Brain microvascular endothelial cell (primary cell): ENCODE results near the gene RASA1.

ENCODE experiments used
- DNase-seq: peaks from one replicate; pipeline ENCODE4 v3.0.0-alpha.2; 2020
- H3K27ac ChIP-seq: fragments of 250-450 bp; sonication (Bioruptor Pico); 2 replicates; pipeline ENCODE4 v1.5.1; 2020; ENCODE audit warnings: mild to moderate bottlenecking, moderate library complexity
- H3K27me3 ChIP-seq: fragments of 250-450 bp; sonication (Bioruptor Pico); replicated peaks from 2 replicates; pipeline ENCODE4 v1.5.1; 2020; ENCODE audit warnings: mild to moderate bottlenecking
- H3K36me3 ChIP-seq: fragments of 250-450 bp; sonication (Bioruptor Pico); replicated peaks from 2 replicates; pipeline ENCODE4 v1.5.1; 2020; ENCODE audit warnings: mild to moderate bottlenecking
- H3K4me3 ChIP-seq: 2 replicates; pipeline ENCODE4 v1.5.1; 2011; ENCODE audit warnings: low read depth, mild to moderate bottlenecking, control low read depth, low read length, moderate library complexity
- CTCF ChIP-seq: IDR thresholded peaks from 2 replicates; pipeline ENCODE4 v1.5.1; 2011; ENCODE audit warnings: low read depth, mild to moderate bottlenecking, moderate library complexity, low read length, control low read depth, inconsistent platforms; ENCODE audit errors: missing control alignments
- in situ Hi-C: cut with HindIII; loops from 2 replicates; pipeline ENCODE4 v1.10.0; 2017; ENCODE audit warnings: low sequenced_read_pairs, low pct_ligation_motif_present

The RASA1 gene

GRCh38 chr5:87438231-87438630 is 170.5 kb downstream of the RASA1 start:
- in situ Hi-C loops = no loop called here
- no peak for DNase-seq
- Histone ChIP-seq H3K27ac (no peak overlapping the region), H3K4me3 (no peak overlapping the region), H3K27me3 (no peaks in the 10 kb centered on the region), H3K36me3 (no peaks in the 10 kb centered on the region)
- no peak for TF ChIP-seq CTCF
